ENCODE results near the gene LAG3.
A peak's percentile ranks its signal among the peaks of the same experiment; 100 is the strongest.

Gene LAG3

DNA sequence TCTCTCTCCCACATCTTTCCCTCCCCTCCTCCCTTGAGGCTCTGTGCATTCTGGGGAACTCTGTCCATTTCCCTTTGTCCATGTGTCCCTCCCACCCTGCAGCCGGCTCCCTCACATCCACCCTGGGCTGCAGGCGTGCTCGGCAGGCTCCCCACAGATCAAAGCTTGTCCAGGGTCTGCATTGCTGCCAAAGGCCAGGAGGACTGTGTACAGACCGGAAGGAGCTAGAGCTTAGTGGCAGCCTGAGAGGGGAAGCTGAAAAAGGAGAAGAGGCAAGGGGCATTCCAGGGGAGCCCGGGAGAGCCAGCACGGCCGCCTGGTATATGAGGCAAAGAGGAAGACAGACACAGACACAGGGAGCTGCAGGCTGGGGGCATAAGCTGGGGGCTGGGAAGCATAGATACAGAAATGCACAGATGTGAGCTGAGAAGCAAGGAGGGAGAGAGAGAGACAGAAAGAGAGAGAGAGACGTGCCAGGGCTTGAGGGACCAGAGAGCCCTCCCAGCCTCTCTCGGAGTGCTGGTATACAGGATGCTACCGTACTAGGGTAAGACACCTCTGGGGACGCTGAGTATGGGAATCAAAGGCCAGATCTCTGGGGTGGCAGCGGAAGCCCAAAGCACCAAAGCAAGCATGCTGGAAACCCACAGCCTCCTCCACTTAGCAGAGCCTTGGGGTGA, 20.3 kb downstream of the LAG3 start:
- Histone ChIP-seq H3K36me3 (ENCODE audit: control insufficient read depth, insufficient read depth, low read length) (no peaks in the 10 kb centered on the region), H3K27ac (ENCODE audit: low read depth, low read length, severe bottlenecking) (peak overlapping the region; percentile 7), H3K4me3 (ENCODE audit: extremely low read depth, insufficient read depth, low read length, poor library complexity, severe bottlenecking) (no peak overlapping the region), H3K9me3 (ENCODE audit: control insufficient read depth, low read length) (no peaks in the 10 kb centered on the region), H3K4me1 (ENCODE audit: control insufficient read depth, insufficient read depth, low read length, poor library complexity, severe bottlenecking) (peaks cover 18% of the 10 kb centered on the region)
- 62 to 69% methylated on average over 9 to 11 of the region's 12 CpGs for WGBS, 2 experiments (ENCODE audit: insufficient coverage in 2 of 2)

DNA sequence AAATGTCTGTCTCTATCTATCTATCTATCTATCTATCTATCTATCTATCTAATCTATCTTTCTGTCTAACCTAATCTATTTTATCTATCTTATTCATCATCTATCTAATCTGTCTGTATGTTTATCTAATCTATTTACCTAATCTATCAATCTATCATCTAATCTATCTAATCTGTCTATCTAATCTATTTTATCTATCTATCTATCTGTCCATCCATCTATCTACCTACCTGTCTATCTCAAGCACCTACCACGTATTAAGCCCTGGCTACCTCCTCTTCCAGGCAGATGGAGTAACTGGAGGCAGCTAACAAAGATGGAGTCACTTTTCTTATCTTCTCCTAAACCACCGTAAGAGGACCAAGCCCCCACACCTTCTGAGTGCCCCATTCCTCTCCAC, 22.8 kb downstream of the LAG3 start:
- H3K27ac ChIP-seq (ENCODE audit: low read depth, low read length, severe bottlenecking) = no peak overlapping the region
- WGBS, 2 experiments (ENCODE audit: insufficient coverage in 2 of 2) = 75% methylated on average over 1 of the region's 2 CpGs; no CpG with 5 or more reads in 1 of the 2 experiments

DNA sequence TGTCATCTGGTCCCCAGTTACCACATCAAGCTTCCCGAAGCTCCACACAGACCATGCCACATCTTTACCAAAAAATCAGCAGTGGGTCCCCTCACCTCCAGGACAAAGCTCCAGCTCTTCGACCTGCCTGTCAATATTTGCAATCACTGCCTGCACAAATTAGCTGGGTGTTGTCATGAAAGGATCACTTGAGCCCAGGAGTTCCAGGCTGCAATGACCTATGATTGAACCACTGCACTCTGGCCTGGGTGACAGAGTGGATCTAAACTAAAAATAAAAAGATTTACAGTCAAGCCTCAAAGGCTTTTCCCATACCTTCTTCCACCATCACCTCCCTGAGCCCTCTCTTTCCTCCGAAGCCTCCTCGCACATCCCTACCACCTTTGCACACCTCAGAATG, 24.3 kb downstream of the LAG3 start:
- Histone ChIP-seq H3K36me3 (ENCODE audit: control insufficient read depth, insufficient read depth, low read length) (no peaks in the 10 kb centered on the region), H3K4me1 (ENCODE audit: control insufficient read depth, insufficient read depth, low read length, poor library complexity, severe bottlenecking) (peaks cover 8% of the 10 kb centered on the region), H3K27ac (ENCODE audit: low read depth, low read length, severe bottlenecking) (no peak overlapping the region), H3K9me3 (ENCODE audit: control insufficient read depth, low read length) (no peaks in the 10 kb centered on the region), H3K4me3 (ENCODE audit: extremely low read depth, insufficient read depth, low read length, poor library complexity, severe bottlenecking) (no peak overlapping the region)
- 83 to 93% methylated on average over 2 to 4 of the region's 4 CpGs for WGBS, 2 experiments (ENCODE audit: insufficient coverage in 2 of 2)

More for the DNA sequence above, 22.8 kb downstream of the LAG3 start:
- no peaks in the 10 kb centered on the region for H3K9me3 ChIP-seq (ENCODE audit: control insufficient read depth, low read length)
- no peaks in the 10 kb centered on the region for H3K36me3 ChIP-seq (ENCODE audit: control insufficient read depth, insufficient read depth, low read length)
- no peak overlapping the region for H3K4me3 ChIP-seq (ENCODE audit: extremely low read depth, insufficient read depth, low read length, poor library complexity, severe bottlenecking)
- H3K4me1 ChIP-seq (ENCODE audit: control insufficient read depth, insufficient read depth, low read length, poor library complexity, severe bottlenecking) = peaks cover 8% of the 10 kb centered on the region

DNA sequence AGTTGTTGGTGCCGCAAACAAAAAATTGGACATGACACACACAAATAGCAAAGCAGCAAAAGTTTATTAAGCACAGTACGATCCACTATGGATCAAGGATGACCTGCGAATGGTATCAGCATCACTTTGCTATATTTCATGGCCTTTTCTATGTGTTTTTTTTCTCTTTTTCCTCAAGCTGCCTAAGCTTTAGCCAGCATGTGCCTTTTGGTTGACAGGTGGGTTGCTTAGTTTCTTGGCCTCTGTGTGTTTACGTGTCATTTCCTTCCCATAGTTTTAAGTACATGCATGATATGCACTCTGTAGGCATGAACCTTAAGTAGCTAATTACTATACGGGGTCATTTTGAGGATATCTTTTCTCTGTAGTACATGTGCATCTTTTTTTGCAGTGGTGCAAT, 26.8 kb downstream of the LAG3 start:
- Histone ChIP-seq H3K9me3 (ENCODE audit: control insufficient read depth, low read length) (no peaks in the 10 kb centered on the region), H3K27ac (ENCODE audit: low read depth, low read length, severe bottlenecking) (no peak overlapping the region), H3K36me3 (ENCODE audit: control insufficient read depth, insufficient read depth, low read length) (no peaks in the 10 kb centered on the region), H3K4me3 (ENCODE audit: extremely low read depth, insufficient read depth, low read length, poor library complexity, severe bottlenecking) (no peak overlapping the region), H3K4me1 (ENCODE audit: control insufficient read depth, insufficient read depth, low read length, poor library complexity, severe bottlenecking) (no peaks in the 10 kb centered on the region)
- 95% methylated on average over 4 of the region's 5 CpGs; no CpG with 5 or more reads in 1 of the 2 experiments for whole genome bisulfite sequencing, 2 experiments (ENCODE audit: insufficient coverage in 2 of 2)

DNA sequence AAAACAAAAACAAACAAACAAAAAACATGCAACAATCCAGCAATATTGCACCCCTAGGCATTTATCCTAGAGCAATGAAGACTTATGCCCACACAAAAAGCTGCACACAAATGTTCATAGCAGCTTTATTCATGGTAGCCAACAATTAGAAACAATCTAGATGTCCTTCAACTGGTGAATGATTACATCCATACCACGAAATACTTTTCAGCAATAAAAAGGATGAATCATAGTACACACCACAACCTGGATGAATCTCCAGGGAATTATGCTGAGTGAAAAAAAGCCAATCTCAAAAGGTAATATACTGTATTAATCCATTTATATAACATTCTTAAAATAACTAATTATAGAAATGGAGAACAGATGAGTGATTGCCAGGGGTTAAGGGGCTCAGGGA, 34.9 kb downstream of the LAG3 start:
- H3K27ac ChIP-seq (ENCODE audit: low read depth, low read length, severe bottlenecking) = no peak overlapping the region
- H3K4me3 ChIP-seq (ENCODE audit: extremely low read depth, insufficient read depth, low read length, poor library complexity, severe bottlenecking) = no peak overlapping the region
- peaks cover 3% of the 10 kb centered on the region for H3K4me1 ChIP-seq (ENCODE audit: control insufficient read depth, insufficient read depth, low read length, poor library complexity, severe bottlenecking)
- no peaks in the 10 kb centered on the region for H3K36me3 ChIP-seq (ENCODE audit: control insufficient read depth, insufficient read depth, low read length)
- WGBS, 2 experiments (ENCODE audit: insufficient coverage in 2 of 2) = no CpG with 5 or more reads among the region's 1 CpG
- no peaks in the 10 kb centered on the region for H3K9me3 ChIP-seq (ENCODE audit: control insufficient read depth, low read length)

DNA sequence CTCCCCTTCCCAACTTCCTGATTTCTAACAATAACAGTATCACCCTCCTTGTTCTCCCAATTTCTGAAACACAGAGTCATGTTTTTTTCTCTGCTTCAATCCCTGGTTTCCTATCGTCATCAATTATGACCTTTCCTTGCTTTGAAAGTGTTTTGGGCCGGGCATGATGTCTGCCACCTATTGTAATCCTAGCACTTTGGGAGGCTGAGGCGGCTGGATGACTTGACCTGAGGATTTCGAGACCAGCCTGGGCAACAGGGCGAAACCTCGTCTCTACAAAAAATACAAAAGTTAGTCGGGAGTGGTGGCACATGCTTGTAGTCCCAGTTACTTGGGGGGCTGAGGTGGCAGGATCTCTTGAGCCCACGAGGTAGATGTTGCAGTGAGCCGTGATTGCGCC, 36.7 kb downstream of the LAG3 start:
- no peak overlapping the region for H3K4me3 ChIP-seq (ENCODE audit: extremely low read depth, insufficient read depth, low read length, poor library complexity, severe bottlenecking)
- H3K27ac ChIP-seq (ENCODE audit: low read depth, low read length, severe bottlenecking) = no peak overlapping the region
- H3K9me3 ChIP-seq (ENCODE audit: control insufficient read depth, low read length) = no peaks in the 10 kb centered on the region
- no peaks in the 10 kb centered on the region for H3K36me3 ChIP-seq (ENCODE audit: control insufficient read depth, insufficient read depth, low read length)
- H3K4me1 ChIP-seq (ENCODE audit: control insufficient read depth, insufficient read depth, low read length, poor library complexity, severe bottlenecking) = peaks cover 3% of the 10 kb centered on the region
- WGBS, 2 experiments (ENCODE audit: insufficient coverage in 2 of 2) = 70 to 76% methylated on average over 8 of the region's 10 CpGs

DNA sequence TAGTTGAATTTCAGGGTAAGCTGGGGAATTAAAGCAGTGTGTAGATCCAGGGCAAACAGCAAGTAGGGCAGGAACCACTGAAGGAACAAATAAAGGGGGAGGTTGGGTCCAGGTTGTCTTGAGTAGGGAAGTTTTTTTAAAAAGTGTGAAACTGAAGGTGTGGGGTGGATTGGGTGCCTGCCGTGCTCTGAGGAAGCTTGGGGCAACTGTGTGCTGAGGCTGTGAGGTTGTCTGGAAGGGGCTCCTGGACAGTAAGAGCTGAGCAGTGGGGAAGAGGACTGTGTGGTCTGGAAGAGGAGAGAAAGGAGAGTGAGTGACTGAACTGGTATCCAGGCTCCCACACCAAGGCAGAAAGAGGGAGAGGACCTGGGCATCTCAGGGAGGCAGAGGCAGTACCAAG, 38.4 kb downstream of the LAG3 start:
- 57 to 86% methylated on average over 1 of the region's 1 CpG for WGBS, 2 experiments (ENCODE audit: insufficient coverage in 2 of 2)
- Histone ChIP-seq H3K9me3 (ENCODE audit: control insufficient read depth, low read length) (no peaks in the 10 kb centered on the region), H3K4me1 (ENCODE audit: control insufficient read depth, insufficient read depth, low read length, poor library complexity, severe bottlenecking) (peaks cover 3% of the 10 kb centered on the region), H3K4me3 (ENCODE audit: extremely low read depth, insufficient read depth, low read length, poor library complexity, severe bottlenecking) (no peak overlapping the region), H3K36me3 (ENCODE audit: control insufficient read depth, insufficient read depth, low read length) (no peaks in the 10 kb centered on the region), H3K27ac (ENCODE audit: low read depth, low read length, severe bottlenecking) (peak overlapping the region; percentile 16)

DNA sequence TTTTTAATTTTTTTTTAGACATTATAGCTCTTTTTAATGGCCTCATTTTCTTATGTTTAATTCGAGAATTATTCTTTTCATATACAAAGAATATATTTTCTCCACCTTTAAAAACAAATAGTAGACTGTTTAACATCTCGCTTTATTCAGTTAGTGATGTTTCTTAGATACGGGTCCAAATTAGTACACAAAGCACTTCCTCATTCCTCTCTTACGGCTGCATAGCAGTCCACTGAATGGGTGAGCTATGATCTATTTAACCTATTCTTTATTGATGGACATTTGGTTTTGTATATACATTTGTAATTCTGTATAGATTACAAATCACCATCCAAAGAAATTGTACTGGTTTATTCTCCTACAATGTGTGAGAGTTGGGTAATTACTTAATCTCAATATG, 41.0 kb downstream of the LAG3 start:
- peaks cover 7% of the 10 kb centered on the region for H3K4me1 ChIP-seq (ENCODE audit: control insufficient read depth, insufficient read depth, low read length, poor library complexity, severe bottlenecking)
- no peak overlapping the region for H3K4me3 ChIP-seq (ENCODE audit: extremely low read depth, insufficient read depth, low read length, poor library complexity, severe bottlenecking)
- no peaks in the 10 kb centered on the region for H3K36me3 ChIP-seq (ENCODE audit: control insufficient read depth, insufficient read depth, low read length)
- no peak overlapping the region for H3K27ac ChIP-seq (ENCODE audit: low read depth, low read length, severe bottlenecking)
- no peaks in the 10 kb centered on the region for H3K9me3 ChIP-seq (ENCODE audit: control insufficient read depth, low read length)
- no CpG with 5 or more reads among the region's 4 CpGs for WGBS, 2 experiments (ENCODE audit: insufficient coverage in 2 of 2)

DNA sequence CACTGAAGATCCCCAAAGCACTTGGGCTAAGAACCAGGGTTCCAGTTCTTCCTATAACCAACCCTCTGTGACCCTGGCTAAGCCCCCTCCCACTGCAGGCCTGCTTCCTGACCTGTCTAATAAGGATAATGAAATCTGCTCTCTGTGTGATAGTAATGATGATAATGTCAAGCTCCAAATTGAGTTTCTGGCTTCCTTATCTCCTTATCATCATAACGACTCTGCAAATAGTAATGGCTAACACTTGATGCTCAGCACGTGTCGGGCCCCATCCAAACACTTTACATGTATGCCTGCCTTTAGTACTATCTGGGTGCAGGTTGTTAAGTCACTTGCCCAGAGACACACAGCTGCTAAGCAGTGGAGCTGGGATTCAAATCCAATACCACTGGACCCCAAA, 44.3 kb downstream of the LAG3 start:
- 64 to 100% methylated on average over 2 of the region's 3 CpGs for WGBS, 2 experiments (ENCODE audit: insufficient coverage in 2 of 2)

DNA sequence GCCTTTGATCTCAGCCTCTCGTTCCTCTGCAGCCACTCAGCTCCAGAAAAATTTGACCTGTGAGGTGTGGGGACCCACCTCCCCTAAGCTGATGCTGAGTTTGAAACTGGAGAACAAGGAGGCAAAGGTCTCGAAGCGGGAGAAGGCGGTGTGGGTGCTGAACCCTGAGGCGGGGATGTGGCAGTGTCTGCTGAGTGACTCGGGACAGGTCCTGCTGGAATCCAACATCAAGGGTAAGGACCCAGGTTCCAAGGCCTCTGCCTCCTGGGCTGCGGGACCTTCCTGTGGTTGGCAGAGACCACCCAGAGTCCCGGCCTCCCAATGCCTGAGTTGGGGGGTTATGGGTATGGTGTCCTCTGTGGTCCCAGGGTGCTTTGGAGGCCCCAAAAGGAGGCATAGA, 44.8 kb downstream of the LAG3 start:
- H3K9me3 ChIP-seq (ENCODE audit: control insufficient read depth, low read length) = no peaks in the 10 kb centered on the region
- no peak overlapping the region for H3K4me3 ChIP-seq (ENCODE audit: extremely low read depth, insufficient read depth, low read length, poor library complexity, severe bottlenecking)
- H3K27ac ChIP-seq (ENCODE audit: low read depth, low read length, severe bottlenecking) = no peak overlapping the region
- H3K4me1 ChIP-seq (ENCODE audit: control insufficient read depth, insufficient read depth, low read length, poor library complexity, severe bottlenecking) = peaks cover 31% of the 10 kb centered on the region
- H3K36me3 ChIP-seq (ENCODE audit: control insufficient read depth, insufficient read depth, low read length) = no peaks in the 10 kb centered on the region
- WGBS, 2 experiments (ENCODE audit: insufficient coverage in 2 of 2) = 95 to 100% methylated on average over 6 to 8 of the region's 8 CpGs

More for the DNA sequence above, 44.3 kb downstream of the LAG3 start:
- peaks cover 29% of the 10 kb centered on the region for H3K4me1 ChIP-seq (ENCODE audit: control insufficient read depth, insufficient read depth, low read length, poor library complexity, severe bottlenecking)
- H3K4me3 ChIP-seq (ENCODE audit: extremely low read depth, insufficient read depth, low read length, poor library complexity, severe bottlenecking) = no peak overlapping the region
- no peak overlapping the region for H3K27ac ChIP-seq (ENCODE audit: low read depth, low read length, severe bottlenecking)
- H3K9me3 ChIP-seq (ENCODE audit: control insufficient read depth, low read length) = no peaks in the 10 kb centered on the region
- H3K36me3 ChIP-seq (ENCODE audit: control insufficient read depth, insufficient read depth, low read length) = no peaks in the 10 kb centered on the region

DNA sequence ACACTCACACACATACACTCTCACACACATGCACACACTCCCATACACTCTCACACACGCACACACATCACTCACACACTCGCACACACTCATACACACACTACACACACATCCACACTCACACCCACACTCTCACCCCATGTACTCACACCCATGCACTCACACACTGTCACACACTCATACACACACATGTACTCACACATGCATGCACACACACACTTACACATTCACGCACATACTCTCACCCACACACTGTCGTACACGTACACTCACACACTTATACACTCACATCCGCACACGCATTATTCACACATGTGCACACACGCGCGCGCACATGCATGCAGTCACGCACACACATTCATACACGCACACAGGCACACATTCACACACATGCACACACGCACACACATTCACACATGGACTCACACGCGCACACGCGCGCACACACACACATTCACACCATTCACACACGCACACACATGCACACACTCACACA, 45.4 kb downstream of the LAG3 start:
- no peaks in the 10 kb centered on the region for H3K9me3 ChIP-seq (ENCODE audit: control insufficient read depth, low read length)
- peaks cover 35% of the 10 kb centered on the region for H3K4me1 ChIP-seq (ENCODE audit: control insufficient read depth, insufficient read depth, low read length, poor library complexity, severe bottlenecking)
- no peak overlapping the region for H3K4me3 ChIP-seq (ENCODE audit: extremely low read depth, insufficient read depth, low read length, poor library complexity, severe bottlenecking)
- WGBS, 2 experiments (ENCODE audit: insufficient coverage in 2 of 2) = 87 to 92% methylated on average over 18 to 20 of the region's 20 CpGs
- no peak overlapping the region for H3K27ac ChIP-seq (ENCODE audit: low read depth, low read length, severe bottlenecking)
- H3K36me3 ChIP-seq (ENCODE audit: control insufficient read depth, insufficient read depth, low read length) = no peaks in the 10 kb centered on the region

All from mesodermal cell (in vitro differentiated cells).